C4-2B (cell line): ENCODE data around the gene OR4D1.

Source experiments
- CTCF ChIP-seq: fragments of 450-650 bp; conservative IDR thresholded peaks from 2 replicates; pipeline ENCODE4 v1.5.1; 2017; ENCODE audit warnings: mild to moderate bottlenecking
- ZFX ChIP-seq: fragments of 450-650 bp; IDR thresholded peaks from 2 replicates; pipeline ENCODE4 v1.6.1; 2017

GRCh38 chr17:58204796-58205195, 56.6 kb downstream of the OR4D1 start:
- TF ChIP-seq CTCF (no peak), ZFX (no peak)
